ENCODE measurements around the gene TIMM21.

TIMM21 gene

GRCh38 chr18:74172697-74173433, 24.5 kb downstream of the TIMM21 start:
- TF ChIP-seq CTCF (IDR thresholded peaks at IDR 0.05) = no peak
- no peak overlapping the region for H3K4me2 ChIP-seq (ENCODE audit: low read length)

GRCh38 chr18:74173434-74173750, 25.1 kb downstream of the TIMM21 start:
- H3K4me3 ChIP-seq (ENCODE audit: low read depth, low read length) = no peak overlapping the region
- no peak for TF ChIP-seq CTCF (IDR thresholded peaks at IDR 0.05)
- H3K9ac ChIP-seq = no peak overlapping the region
- H3K4me1 ChIP-seq = no peaks in the 10 kb centered on the region
- H2AFZ ChIP-seq = no peak overlapping the region
- no peaks in the 10 kb centered on the region for H3K36me3 ChIP-seq (ENCODE audit: control insufficient read depth, insufficient read depth, low read length)
- no peaks in the 10 kb centered on the region for H3K9me3 ChIP-seq (ENCODE audit: control insufficient read depth, low read length)
- H3K79me2 ChIP-seq = no peaks in the 10 kb centered on the region
- H3K27me3 ChIP-seq (ENCODE audit: control insufficient read depth, insufficient read depth, low read length) = no peaks in the 10 kb centered on the region
- H3K27ac ChIP-seq = no peak overlapping the region
- H3K4me2 ChIP-seq (ENCODE audit: low read length) = no peak overlapping the region

More at GRCh38 chr18:74172697-74173433, 24.5 kb downstream of the TIMM21 start:
- Histone ChIP-seq H3K27me3 (ENCODE audit: control insufficient read depth, insufficient read depth, low read length) (no peaks in the 10 kb centered on the region), H2AFZ (no peak overlapping the region), H3K79me2 (no peaks in the 10 kb centered on the region), H3K9ac (no peak overlapping the region), H3K9me3 (ENCODE audit: control insufficient read depth, low read length) (no peaks in the 10 kb centered on the region), H3K4me1 (no peaks in the 10 kb centered on the region), H3K36me3 (ENCODE audit: control insufficient read depth, insufficient read depth, low read length) (no peaks in the 10 kb centered on the region), H3K4me3 (ENCODE audit: low read depth, low read length) (no peak overlapping the region), H3K27ac (no peak overlapping the region)

- Histone ChIP-seq H3K79me2 (no peaks in the 10 kb centered on the region), H3K9ac (no peak overlapping the region), H3K27me3 (ENCODE audit: control insufficient read depth, insufficient read depth, low read length) (no peaks in the 10 kb centered on the region), H3K4me2 (ENCODE audit: low read length) (no peak overlapping the region), H3K4me3 (ENCODE audit: low read depth, low read length) (no peak overlapping the region), H3K36me3 (ENCODE audit: control insufficient read depth, insufficient read depth, low read length) (no peaks in the 10 kb centered on the region), H2AFZ (no peak overlapping the region), H3K4me1 (no peaks in the 10 kb centered on the region), H3K27ac (no peak overlapping the region), H3K9me3 (ENCODE audit: control insufficient read depth, low read length) (no peaks in the 10 kb centered on the region)
- TF ChIP-seq CTCF (IDR thresholded peaks at IDR 0.05) = no peak
These were observed 27.3 kb downstream of the TIMM21 start for GRCh38 chr18:74175658-74176057.

GRCh38 chr18:74178884-74179283, 30.6 kb downstream of the TIMM21 start:
- Histone ChIP-seq H3K9ac (no peak overlapping the region), H3K36me3 (ENCODE audit: control insufficient read depth, insufficient read depth, low read length) (no peaks in the 10 kb centered on the region), H3K4me3 (ENCODE audit: low read depth, low read length) (no peak overlapping the region), H3K4me2 (ENCODE audit: low read length) (no peak overlapping the region), H2AFZ (no peak overlapping the region), H3K9me3 (ENCODE audit: control insufficient read depth, low read length) (no peaks in the 10 kb centered on the region), H3K27me3 (ENCODE audit: control insufficient read depth, insufficient read depth, low read length) (no peaks in the 10 kb centered on the region), H3K79me2 (no peaks in the 10 kb centered on the region), H3K27ac (no peak overlapping the region), H3K4me1 (no peaks in the 10 kb centered on the region)
- no peak for TF ChIP-seq CTCF (IDR thresholded peaks at IDR 0.05)

GRCh38 chr18:74179623-74180199, 31.4 kb downstream of the TIMM21 start:
- no peak for TF ChIP-seq CTCF (IDR thresholded peaks at IDR 0.05)
- H2AFZ ChIP-seq = no peak overlapping the region
- no peaks in the 10 kb centered on the region for H3K4me1 ChIP-seq
- no peak overlapping the region for H3K4me3 ChIP-seq (ENCODE audit: low read depth, low read length)
- H3K27ac ChIP-seq = no peak overlapping the region
- H3K9me3 ChIP-seq (ENCODE audit: control insufficient read depth, low read length) = no peaks in the 10 kb centered on the region
- no peak overlapping the region for H3K9ac ChIP-seq
- H3K79me2 ChIP-seq = no peaks in the 10 kb centered on the region
- no peaks in the 10 kb centered on the region for H3K27me3 ChIP-seq (ENCODE audit: control insufficient read depth, insufficient read depth, low read length)
- no peaks in the 10 kb centered on the region for H3K36me3 ChIP-seq (ENCODE audit: control insufficient read depth, insufficient read depth, low read length)
- H3K4me2 ChIP-seq (ENCODE audit: low read length) = no peak overlapping the region

Data from parathyroid adenoma (tissue), 2 donors.